Testis (tissue), 2 donors: ENCODE results near the gene TSKU.

Source experiments
- POLR2A ChIP-seq: fragments of 450-650 bp; IDR thresholded peaks from one replicate; pipeline ENCODE4 v1.6.1; 2017; ENCODE audit warnings: antibody characterized with exemption, mild to moderate bottlenecking, moderate library complexity
- TF ChIP-seq, protein P1 (sequence below), 3 experiments: fragments of 450-650 bp in 2 of 3; fragments of 200-600 bp in 1 of 3; sonication (generic) in 1 of 3; IDR thresholded peaks; one replicate each; pipeline ENCODE4 v1.5.1; 2016 to 2019; ENCODE audit warnings: antibody characterized with exemption in 3 of 3, mild to moderate bottlenecking in 2 of 3, moderate library complexity in 1 of 3

- TF ChIP-seq, protein P1, sequence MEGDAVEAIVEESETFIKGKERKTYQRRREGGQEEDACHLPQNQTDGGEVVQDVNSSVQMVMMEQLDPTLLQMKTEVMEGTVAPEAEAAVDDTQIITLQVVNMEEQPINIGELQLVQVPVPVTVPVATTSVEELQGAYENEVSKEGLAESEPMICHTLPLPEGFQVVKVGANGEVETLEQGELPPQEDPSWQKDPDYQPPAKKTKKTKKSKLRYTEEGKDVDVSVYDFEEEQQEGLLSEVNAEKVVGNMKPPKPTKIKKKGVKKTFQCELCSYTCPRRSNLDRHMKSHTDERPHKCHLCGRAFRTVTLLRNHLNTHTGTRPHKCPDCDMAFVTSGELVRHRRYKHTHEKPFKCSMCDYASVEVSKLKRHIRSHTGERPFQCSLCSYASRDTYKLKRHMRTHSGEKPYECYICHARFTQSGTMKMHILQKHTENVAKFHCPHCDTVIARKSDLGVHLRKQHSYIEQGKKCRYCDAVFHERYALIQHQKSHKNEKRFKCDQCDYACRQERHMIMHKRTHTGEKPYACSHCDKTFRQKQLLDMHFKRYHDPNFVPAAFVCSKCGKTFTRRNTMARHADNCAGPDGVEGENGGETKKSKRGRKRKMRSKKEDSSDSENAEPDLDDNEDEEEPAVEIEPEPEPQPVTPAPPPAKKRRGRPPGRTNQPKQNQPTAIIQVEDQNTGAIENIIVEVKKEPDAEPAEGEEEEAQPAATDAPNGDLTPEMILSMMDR (IDR thresholded peaks at IDR 0.05), result no peak
- TF ChIP-seq POLR2A, result no peak
Observed at GRCh38 chr11:76756341-76756741, 26.8 kb upstream of the TSKU start.
